Measurements from ENCODE around the gene RAVER2.
A peak's percentile ranks its signal among the peaks of the same experiment; 100 is the strongest.
"Not testable (repeated sequence)": the region's sequence is repeated elsewhere in the genome, so short reads cannot be mapped to it uniquely, and the experiment has no call there.

RAVER2 gene

GRCh38 chr1:64811131-64811530 lies 66.3 kb downstream of the RAVER2 start:
- DNase-seq, result no peak

- no peak for DNase-seq
These were observed 69.6 kb downstream of the RAVER2 start for GRCh38 chr1:64814427-64814826.

- DNase-seq, result not testable (repeated sequence)
These were observed 72.5 kb downstream of the RAVER2 start for GRCh38 chr1:64817364-64817763.

DNA sequence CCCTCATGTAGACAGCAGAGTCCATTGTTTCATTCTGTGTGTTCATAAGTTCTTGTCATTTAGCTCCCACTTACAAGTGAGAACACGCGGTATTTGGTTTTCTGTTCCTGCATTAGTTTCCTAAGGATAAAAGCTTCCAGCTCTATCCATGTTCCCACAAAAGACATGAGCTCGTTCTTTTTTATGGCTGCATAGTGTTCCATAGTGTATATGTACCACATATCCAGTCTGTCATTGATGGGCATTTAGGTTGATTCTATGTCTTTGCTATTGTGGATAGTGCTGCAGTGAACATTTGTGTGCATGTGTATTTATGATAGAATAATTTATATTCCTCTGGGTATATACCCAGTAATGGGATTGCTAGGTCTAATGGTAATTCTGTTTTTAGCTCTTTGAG lies 75.7 kb downstream of the RAVER2 start:
- DNase-seq, result not testable (repeated sequence)

GRCh38 chr1:64822621-64823020 lies 77.7 kb downstream of the RAVER2 start:
- DNase-seq, result no peak

DNA sequence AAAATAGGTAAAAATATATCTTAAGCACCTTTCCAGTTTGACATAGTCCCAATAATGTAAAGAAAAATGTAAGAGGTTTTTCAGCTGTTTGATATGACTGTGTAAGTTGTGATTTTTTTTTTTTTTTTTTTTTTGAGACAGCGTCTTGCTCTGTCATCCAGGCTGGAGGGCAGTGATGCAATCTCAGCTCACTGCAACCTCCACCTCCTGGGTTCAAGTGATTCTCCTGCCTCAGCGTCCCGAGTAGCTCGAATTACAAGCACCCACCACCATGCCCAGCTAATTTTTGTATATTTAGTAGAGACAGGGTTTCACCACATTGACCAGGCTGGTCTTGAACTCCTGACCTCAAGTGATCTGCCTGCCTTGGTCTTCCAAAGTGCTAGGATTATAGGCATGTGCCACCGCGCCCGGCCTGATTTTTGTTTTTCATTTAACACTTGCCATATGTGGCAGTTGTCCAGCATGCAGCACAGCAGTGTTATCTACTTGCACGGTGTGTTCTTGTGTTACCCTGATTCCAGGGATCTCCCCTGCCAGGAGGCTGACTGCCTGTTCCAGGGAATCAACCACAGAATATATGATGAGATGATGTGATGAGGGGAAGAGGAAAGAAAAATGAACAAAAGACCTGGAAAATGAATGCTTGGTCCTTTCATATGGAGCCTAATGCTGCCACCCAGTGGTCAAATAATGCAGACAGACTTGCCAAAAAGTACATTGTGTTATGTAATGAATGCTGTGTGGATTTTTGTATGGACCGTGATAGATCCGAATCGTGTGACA lies 79.0 kb downstream of the RAVER2 start:
- peak in 43 of 56 donors; percentile 11 to 83 (median 39) for DNase-seq

GRCh38 chr1:64826991-64827390 lies 82.1 kb downstream of the RAVER2 start:
- DNase-seq, result no peak

GRCh38 chr1:64828829-64829228 lies 84.0 kb downstream of the RAVER2 start:
- no peak for DNase-seq

DNA sequence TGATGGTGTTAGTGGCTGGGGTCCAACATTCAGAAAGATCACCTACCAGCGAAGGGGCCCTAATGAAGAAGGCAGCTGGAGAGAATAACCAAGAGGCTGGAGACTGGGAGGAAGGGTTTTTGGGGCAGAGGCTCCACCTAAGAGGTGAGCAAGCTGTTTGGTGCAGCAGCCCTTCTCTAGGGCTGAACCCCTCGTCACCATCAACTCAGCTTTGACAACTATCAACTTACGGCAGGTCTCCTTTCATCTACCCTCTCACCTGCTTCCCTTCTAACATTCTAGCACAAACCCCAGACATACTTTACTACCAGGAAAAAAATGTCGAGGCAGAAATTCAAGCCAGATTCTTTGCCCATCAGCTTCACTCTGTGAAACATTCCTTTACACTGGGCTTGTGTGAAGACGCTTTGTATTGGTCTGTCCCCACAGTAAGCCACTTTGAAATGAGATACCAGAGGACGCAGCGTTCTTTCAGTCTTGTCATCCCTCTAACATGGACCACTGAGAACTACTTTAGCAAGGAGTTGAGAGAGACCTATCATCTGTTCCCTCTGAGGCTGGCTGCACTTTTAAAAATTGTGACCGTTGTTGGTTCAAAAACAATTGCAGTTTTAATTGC lies 84.6 kb downstream of the RAVER2 start:
- no peak for DNase-seq

- DNase-seq, result no peak
These were observed 85.3 kb downstream of the RAVER2 start for GRCh38 chr1:64830030-64830651.

- no peak for DNase-seq
These were observed 89.9 kb downstream of the RAVER2 start for GRCh38 chr1:64834734-64835133.

- DNase-seq, result no peak
These were observed 91.9 kb downstream of the RAVER2 start for GRCh38 chr1:64836802-64837201.

DNA sequence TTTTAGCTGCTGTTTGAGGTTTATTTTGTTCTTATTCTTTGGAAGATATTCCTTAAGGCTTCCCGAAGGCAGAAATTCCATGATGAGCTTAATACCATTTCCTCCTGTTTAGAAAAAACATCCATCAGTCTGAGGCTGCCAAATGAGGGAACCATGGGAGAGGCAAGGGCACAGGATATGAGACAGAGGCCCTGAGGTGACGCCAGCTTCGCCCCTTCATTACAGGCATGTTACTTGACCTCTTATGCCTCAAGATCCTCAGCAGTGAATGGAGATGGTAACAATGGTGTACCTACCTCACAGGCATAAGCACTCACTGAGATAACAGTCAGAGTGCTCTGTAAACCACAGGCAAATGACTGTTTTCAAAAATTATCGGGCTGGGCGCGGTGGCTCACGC lies 93.6 kb downstream of the RAVER2 start:
- DNase-seq, result no peak

DNA sequence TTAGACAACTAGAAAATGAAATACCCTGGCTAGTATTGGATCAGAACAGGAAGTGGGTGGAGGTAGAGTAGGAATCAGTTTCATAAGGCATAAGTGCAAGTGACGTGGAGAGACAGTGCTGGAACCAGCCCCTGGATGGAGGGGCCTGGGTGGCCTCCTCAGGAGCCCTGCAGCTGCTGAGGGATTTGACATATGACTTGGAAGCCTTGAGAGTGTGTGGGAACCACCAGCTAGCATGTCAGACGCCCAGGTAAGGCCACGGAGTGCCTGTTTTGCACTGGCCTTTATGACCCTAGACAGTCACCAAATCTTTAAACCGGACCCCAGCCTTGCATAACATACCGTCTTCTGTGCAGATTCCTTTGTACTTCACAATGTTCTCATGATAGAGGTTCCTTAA lies 94.4 kb downstream of the RAVER2 start:
- no peak for DNase-seq

DNA sequence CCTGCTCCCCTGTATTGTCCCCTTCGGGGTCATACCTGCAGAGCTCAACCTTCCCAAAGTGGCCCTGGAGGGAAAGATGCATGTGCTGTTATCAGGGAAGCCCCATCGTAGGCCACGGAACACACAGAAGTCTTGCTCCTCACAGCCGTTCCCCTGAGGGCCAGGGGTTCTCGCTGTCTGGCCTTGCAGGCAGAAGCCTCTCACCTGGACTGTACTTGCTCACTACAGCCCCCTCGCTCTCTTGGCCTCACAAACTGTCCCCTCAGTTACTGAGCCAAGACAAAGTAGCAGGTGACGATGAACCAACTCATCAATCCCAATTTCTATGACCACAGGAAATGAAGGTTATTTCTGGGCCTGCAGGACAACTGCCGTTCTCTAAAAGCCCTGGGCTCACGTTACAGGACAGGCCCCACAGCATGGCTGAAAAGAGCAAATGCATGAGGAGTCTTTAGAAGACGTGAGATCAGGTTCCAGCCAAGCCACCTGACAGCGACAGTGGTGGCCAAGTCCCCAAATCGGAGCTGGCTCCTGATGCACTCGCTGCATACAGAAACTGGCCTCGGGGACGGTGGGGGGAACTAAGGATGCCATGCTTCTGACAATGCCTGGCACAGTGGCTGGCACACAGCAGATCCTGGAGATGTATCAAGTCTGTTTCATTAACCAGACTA lies 95.0 kb downstream of the RAVER2 start:
- DNase-seq, result no peak

GRCh38 chr1:64841330-64842065 lies 96.6 kb downstream of the RAVER2 start:
- no peak for DNase-seq

GRCh38 chr1:64842224-64842623 lies 97.3 kb downstream of the RAVER2 start:
- no peak for DNase-seq

GRCh38 chr1:64843675-64844074 lies 98.8 kb downstream of the RAVER2 start:
- DNase-seq, result no peak

DNA sequence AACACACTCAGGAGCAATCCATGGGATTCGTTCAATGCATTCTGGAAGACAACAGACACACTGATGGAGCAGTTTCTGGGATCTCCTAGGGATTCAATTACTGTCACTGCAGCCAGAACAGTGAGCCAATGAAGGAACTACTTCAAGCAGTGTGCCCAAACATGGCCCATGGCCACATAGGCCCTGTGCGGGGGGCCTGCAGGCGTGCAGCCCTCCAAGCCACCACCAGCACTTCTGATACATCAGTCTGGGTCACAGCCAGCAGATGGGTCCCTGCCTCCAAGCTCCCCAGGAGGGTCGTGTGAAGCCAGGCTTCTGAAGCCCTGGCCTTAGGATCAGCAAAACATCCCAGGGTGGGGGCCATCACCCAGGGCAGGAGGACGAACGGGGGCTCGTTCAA lies 99.3 kb downstream of the RAVER2 start:
- DNase-seq, result no peak

DNA sequence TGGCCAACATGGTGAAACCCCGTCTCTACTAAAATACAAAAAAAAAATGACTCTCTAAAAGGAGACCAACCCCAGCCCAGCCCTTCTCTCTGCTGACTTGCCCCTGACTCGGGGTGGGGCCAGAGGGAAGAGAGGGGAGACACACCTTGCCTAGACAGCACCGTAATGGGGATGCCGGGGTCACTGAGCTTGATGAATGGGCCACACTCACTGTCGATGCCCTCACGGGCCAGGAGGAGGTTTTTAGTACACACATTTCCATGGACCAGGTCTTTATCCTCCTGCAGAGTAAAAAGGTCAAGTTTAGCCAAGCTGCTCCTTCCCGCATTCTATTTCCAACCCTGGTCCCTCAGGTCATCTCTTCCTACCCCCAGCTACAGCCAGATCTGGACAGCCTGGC lies 99.7 kb downstream of the RAVER2 start:
- DNase-seq, result no peak

DNA sequence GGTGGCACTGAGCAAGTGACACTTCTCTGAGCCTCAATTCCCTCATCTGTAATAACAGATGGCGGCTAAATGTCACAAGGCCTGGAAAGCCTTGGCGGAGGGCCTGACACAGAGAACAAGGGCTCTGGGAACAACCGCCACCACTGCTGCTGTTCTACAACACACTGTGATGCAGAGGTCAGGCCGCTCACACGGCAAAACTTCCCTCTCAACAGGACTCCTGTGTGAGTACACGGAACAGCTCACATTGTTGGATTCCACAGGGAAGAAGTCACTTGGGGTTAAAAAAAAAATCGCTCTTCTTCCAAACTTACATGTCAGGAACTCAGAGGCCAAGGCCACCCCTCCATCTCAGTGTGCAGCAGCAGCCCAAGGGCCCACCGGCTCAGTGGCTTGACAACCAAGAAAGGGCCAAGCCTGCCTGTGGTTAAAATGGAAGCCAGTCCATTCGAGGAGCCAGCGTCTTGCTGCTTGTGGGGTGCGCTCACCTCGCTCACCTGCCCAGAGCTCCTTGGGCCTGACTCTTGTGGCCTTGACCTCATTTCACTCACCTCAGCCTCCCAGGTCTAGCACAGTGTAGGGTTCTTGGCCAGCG lies 101.1 kb downstream of the RAVER2 start:
- DNase-seq, result peak in 1 of 56 donors; percentile 8

All from nucleus accumbens (tissue), 56 donors.